GM10847 (cell line): Measurements from ENCODE around the gene CDCA7L.

Experiments used
- POLR2A ChIP-seq: IDR thresholded peaks from 2 replicates; pipeline ENCODE4 v1.6.1; 2011; ENCODE audit not compliant: insufficient read length; ENCODE audit errors: extremely low read depth

Gene CDCA7L

DNA sequence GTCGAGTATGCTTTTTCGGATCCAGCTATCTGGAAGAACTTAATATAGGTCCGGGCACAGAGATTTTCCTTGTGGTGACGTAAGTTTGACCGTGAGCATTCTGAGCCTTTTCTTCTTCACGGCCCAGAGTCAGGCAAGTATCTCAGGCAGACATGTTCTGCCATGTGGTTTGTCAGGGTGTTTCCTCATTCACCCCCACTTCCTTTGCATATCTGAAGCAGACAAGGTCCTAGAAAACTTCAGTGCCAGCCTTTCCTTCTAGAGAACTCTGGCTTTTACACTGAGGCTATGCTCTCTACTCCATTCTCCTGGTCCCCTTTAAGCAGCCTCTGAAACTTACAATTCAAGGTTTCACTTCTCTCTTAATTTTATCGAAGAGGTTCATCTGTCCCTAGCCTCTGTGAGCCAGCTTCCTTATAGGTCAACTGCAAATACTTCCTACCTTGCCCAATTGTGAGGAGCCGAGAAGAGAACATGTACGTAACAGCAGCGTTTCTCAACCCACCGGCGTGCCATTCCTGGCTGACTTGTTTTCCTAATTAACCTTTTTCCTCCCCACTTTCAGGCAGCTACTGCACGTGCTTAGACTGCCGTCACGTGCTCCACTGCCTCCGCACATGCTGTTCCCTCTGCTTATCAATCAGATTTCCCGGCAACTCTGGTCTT, 47.3 kb downstream of the CDCA7L start:
- no peak for TF ChIP-seq POLR2A

DNA sequence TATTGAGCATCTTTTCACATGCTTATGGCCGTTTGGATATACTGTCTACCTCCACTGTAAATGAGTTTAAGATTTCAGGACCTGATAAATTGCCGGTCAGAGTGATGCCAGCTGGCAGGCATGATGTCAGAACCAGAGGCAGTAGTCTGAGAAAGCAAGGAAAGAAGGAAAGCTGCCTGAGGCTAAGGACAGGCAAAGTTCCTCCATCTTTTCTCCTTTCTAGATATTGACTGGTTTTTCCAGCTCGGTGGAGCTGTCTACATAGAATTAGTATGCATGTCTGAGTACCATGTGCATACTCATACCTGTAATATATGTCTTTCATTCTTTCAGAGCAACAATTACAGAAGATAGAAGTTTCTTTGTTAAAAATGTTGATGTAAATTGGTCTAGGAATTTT, 52.3 kb downstream of the CDCA7L start:
- TF ChIP-seq POLR2A: no peak

DNA sequence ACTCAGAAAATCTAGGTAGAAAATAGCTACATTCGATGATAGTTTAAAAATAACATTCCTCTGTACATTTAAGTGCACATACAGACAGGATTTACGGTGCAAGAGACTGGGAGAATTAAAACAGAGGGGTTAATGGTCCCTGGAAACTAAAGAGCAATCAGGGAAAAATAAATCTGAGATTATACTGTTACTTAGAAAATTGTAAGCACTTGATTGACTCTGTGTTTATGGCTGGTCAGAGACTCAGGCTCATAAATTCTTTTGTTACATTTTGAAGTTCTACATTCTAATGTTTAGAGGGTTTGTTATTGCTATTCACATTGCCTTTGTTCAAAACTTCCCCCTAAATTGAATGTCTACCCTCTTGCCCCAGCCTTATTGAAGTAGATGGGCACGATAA, 54.4 kb downstream of the CDCA7L start:
- TF ChIP-seq POLR2A: no peak

DNA sequence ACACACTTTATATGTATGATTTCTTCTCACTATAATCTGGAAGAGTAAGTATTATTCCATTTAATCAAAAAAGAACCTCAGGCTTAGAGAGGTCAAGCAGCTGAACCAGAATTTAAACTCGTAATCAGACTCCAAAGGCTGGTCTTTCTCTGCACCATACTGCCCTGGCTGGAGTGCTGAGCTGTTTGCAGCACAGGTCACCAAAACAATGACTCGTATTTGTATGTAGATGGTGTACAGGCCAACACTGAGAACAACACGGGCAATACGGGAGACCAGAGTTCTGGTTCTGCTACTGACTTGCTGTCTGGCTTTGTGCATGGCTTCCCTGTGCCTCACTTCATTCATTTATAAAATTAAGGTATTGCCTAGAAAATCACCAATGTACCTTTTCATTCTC, 57.9 kb downstream of the CDCA7L start:
- TF ChIP-seq POLR2A: no peak

DNA sequence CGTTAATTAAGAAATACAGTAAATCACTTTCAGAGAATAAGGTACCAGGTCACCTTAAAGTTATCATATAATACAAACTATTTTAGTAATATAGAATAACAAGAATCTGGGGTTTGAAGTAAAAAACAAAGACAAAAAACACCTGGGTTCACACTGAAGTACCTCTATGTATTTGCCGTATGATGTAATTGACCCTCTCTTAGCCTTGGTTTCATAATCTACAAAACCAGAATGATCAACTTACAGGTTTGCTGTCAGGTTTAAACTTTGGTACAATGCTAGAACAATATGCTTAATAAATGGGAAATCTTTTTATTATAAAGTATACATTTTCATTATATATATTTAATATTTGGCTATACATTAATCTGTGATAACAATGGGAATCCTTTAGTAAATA, 58.3 kb downstream of the CDCA7L start:
- no peak for TF ChIP-seq POLR2A

- no peak for TF ChIP-seq POLR2A
Measured at GRCh38 chr7:21886396-21886795, 59.3 kb downstream of the CDCA7L start.

DNA sequence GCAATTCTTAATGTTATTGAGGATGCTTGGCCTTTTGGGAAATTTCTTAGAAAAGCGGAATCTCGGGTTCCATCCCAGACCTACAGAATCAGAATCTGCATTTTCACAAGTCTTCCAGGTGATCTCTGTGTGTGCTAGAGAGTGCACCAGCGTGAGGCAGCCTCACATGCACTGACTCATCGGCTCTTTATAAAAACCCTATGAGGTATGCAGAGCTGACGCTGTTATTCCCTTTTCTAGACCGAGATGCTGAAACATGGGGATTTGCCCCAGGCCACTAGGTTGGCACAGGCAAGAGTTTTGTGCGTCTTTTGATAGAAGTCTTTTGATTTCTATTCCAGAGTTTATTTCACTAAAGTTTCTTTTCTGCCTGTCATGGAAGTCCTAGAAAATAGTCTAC, 61.2 kb downstream of the CDCA7L start:
- TF ChIP-seq POLR2A: no peak

DNA sequence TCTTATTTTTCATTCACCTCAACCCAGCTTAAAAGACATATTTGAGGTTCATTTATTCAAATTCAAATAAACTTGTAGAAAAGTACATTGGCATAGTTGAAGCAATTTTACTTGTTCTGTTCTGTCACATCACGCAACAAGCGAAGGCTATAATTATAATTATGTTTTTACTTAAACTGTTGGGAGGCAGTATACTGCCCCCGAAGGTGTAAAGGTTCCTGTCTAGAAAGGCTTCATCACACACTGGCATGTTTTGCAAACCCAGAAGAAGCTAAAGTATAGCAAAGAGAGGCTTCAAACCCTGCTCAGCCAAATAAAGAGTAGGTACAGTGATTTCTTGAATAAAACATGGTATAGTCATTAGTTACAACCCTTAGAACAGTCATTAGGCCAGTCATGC, 62.6 kb downstream of the CDCA7L start:
- no peak for TF ChIP-seq POLR2A

GRCh38 chr7:21869785-21870402, 75.8 kb downstream of the CDCA7L start:
- no peak for TF ChIP-seq POLR2A

- no peak for TF ChIP-seq POLR2A
Measured at GRCh38 chr7:21868576-21868850, 77.2 kb downstream of the CDCA7L start.

GRCh38 chr7:21867816-21868575, 77.7 kb downstream of the CDCA7L start:
- no peak for TF ChIP-seq POLR2A

GRCh38 chr7:21867226-21867625, 78.5 kb downstream of the CDCA7L start:
- TF ChIP-seq POLR2A: no peak

GRCh38 chr7:21866731-21867130, 79.0 kb downstream of the CDCA7L start:
- TF ChIP-seq POLR2A: no peak

GRCh38 chr7:21851559-21851967, 94.1 kb downstream of the CDCA7L start:
- TF ChIP-seq POLR2A: no peak
